Adipose tissue (tissue), 3 donors: ENCODE data around the gene C5orf15. TPM values are rescaled to one million over a fixed set of nuclear protein-coding genes. Genes with fewer than 3 reads are reported as not detected.

Experiments
- H3K27ac ChIP-seq: one replicate; pipeline ENCODE4 v1.5.1; 2013; ENCODE audit warnings: low read depth, low read length
- WGBS, 3 donors: extraction: QIAGEN DNeasy Blood & Tissue Kit; methylation state at CpG; one replicate each; pipeline ENCODE4 v1.1.7; 2013; 5-methylcytosine and 5-hydroxymethylcytosine counted together
- polyA plus RNA-seq, 3 donors: library from polyadenylated mRNA; stranded (reverse); fragments of 200-250 nt; gene quantifications; one replicate each; pipeline ENCODE4 v1.2.3, GENCODE V29; 2013
- donor health status: healthy with polysubstance abuse.
- donor health status: Bipolar disorder and iron deficiency.
- donor health status: healthy.

The C5orf15 gene
- polyA plus RNA-seq, 3 donors = 17.0 to 29.5 (median 17.7) TPM

GRCh38 chr5:133932441-133933168 is 35.8 kb downstream of the C5orf15 start:
- 66 to 78% (median 72%) methylated on average over 13 of the region's 13 CpGs for WGBS, 3 donors
- H3K27ac ChIP-seq = no peak overlapping the region

GRCh38 chr5:133931546-133931945 is 36.9 kb downstream of the C5orf15 start:
- H3K27ac ChIP-seq = no peak overlapping the region
- WGBS, 3 donors = 94 to 96% (median 96%) methylated on average over 5 of the region's 5 CpGs

- H3K27ac ChIP-seq = no peak overlapping the region
- 29 to 62% (median 36%) methylated on average over 3 of the region's 3 CpGs for WGBS, 3 donors
Observed at GRCh38 chr5:133930813-133931090, 37.7 kb downstream of the C5orf15 start.

GRCh38 chr5:133930061-133930812 is 38.2 kb downstream of the C5orf15 start:
- no peak overlapping the region for H3K27ac ChIP-seq
- 49 to 83% (median 51%) methylated on average over 16 of the region's 16 CpGs for WGBS, 3 donors

- H3K27ac ChIP-seq = no peak overlapping the region
- WGBS, 3 donors = 72 to 80% (median 75%) methylated on average over 9 of the region's 9 CpGs
Observed at GRCh38 chr5:133928587-133929393, 39.6 kb downstream of the C5orf15 start.

GRCh38 chr5:133927300-133928180 is 40.9 kb downstream of the C5orf15 start:
- 74 to 81% (median 74%) methylated on average over 13 of the region's 13 CpGs for WGBS, 3 donors
- no peak overlapping the region for H3K27ac ChIP-seq

GRCh38 chr5:133926489-133927299 is 41.7 kb downstream of the C5orf15 start:
- H3K27ac ChIP-seq = no peak overlapping the region
- 61 to 87% (median 87%) methylated on average over 17 of the region's 17 CpGs for WGBS, 3 donors

- H3K27ac ChIP-seq = no peak overlapping the region
- 91 to 95% (median 92%) methylated on average over 12 of the region's 12 CpGs for WGBS, 3 donors
Observed at GRCh38 chr5:133925866-133926488, 42.4 kb downstream of the C5orf15 start.

- no peak overlapping the region for H3K27ac ChIP-seq
- WGBS, 3 donors = 73 to 87% (median 86%) methylated on average over 3 of the region's 3 CpGs
Observed at GRCh38 chr5:133925269-133925668, 43.2 kb downstream of the C5orf15 start.

GRCh38 chr5:133924221-133924920 is 44.1 kb downstream of the C5orf15 start:
- WGBS, 3 donors = 41 to 76% (median 50%) methylated on average over 5 of the region's 5 CpGs
- H3K27ac ChIP-seq = no peak overlapping the region

GRCh38 chr5:133921979-133922378 is 46.4 kb downstream of the C5orf15 start:
- 59 to 67% (median 66%) methylated on average over 5 of the region's 5 CpGs for WGBS, 3 donors
- no peak overlapping the region for H3K27ac ChIP-seq

GRCh38 chr5:133921069-133921468 is 47.4 kb downstream of the C5orf15 start:
- no peak overlapping the region for H3K27ac ChIP-seq
- 85 to 88% (median 86%) methylated on average over 7 of the region's 7 CpGs for WGBS, 3 donors

GRCh38 chr5:133919148-133920136 is 49.0 kb downstream of the C5orf15 start:
- 90 to 95% (median 95%) methylated on average over 16 of the region's 16 CpGs for WGBS, 3 donors
- no peak overlapping the region for H3K27ac ChIP-seq

- no peak overlapping the region for H3K27ac ChIP-seq
- 91 to 97% (median 95%) methylated on average over 10 of the region's 10 CpGs for WGBS, 3 donors
Observed at GRCh38 chr5:133918731-133919130, 49.7 kb downstream of the C5orf15 start.

- H3K27ac ChIP-seq = no peak overlapping the region
- WGBS, 3 donors = 85 to 91% (median 87%) methylated on average over 10 of the region's 10 CpGs
Observed at GRCh38 chr5:133918316-133918715, 50.1 kb downstream of the C5orf15 start.
